Vagina (tissue), 2 donors: ENCODE measurements around the gene MACROD2. TPM values are rescaled to one million over a fixed set of nuclear protein-coding genes. Genes with fewer than 3 reads are reported as not detected.

Source experiments
- DNase-seq, 2 donors: peaks; one replicate each; pipeline ENCODE4 v3.0.0-alpha.2; 2017; ENCODE audit errors: extremely low spot score in 2 of 2
- H3K27ac ChIP-seq: fragments of 200-600 bp; sonication (generic); one replicate; pipeline ENCODE4 v1.5.1; 2019
- H3K27me3 ChIP-seq: fragments of 200-600 bp; sonication (generic); one replicate; pipeline ENCODE4 v1.5.1; 2019
- H3K36me3 ChIP-seq, 2 donors: fragments of 200-600 bp; sonication (generic); one replicate each; pipeline ENCODE4 v1.5.1; 2017 to 2019
- H3K4me1 ChIP-seq: fragments of 200-600 bp; sonication (generic); one replicate; pipeline ENCODE4 v1.5.1; 2019
- H3K4me3 ChIP-seq, 2 donors: fragments of 200-600 bp; sonication (generic); 1 replicate in 1 of 2; 2 replicates in 1 of 2; pipeline ENCODE4 v1.5.1; 2016 to 2019
- H3K9me3 ChIP-seq: fragments of 200-600 bp; sonication (generic); one replicate; pipeline ENCODE4 v1.5.1; 2019
- CTCF ChIP-seq, 3 experiments: fragments of 450-650 bp in 2 of 3; fragments of 200-600 bp in 1 of 3; sonication (generic) in 1 of 3; IDR thresholded peaks; one replicate each; pipeline ENCODE4 v1.5.1; 2017 to 2019; ENCODE audit warnings: antibody characterized with exemption in 3 of 3, mild to moderate bottlenecking in 2 of 3, moderate library complexity in 2 of 3
- POLR2A ChIP-seq, 2 donors: fragments of 450-650 bp; IDR thresholded peaks; one replicate each; pipeline ENCODE4 v1.6.1; 2017; ENCODE audit warnings: antibody characterized with exemption in 2 of 2, mild to moderate bottlenecking in 2 of 2, moderate library complexity in 2 of 2
- POLR2AphosphoS5 ChIP-seq, 2 donors: sonication (generic); formaldehyde crosslinking; IDR thresholded peaks; one replicate each; pipeline ENCODE4 v1.9.0; 2017; ENCODE audit warnings: antibody characterized with exemption in 2 of 2, mild to moderate bottlenecking in 2 of 2, low read depth in 1 of 2; ENCODE audit not compliant: insufficient read depth in 1 of 2
- intact Hi-C: fragments of 100-400 bp; cut with DNase I; formaldehyde crosslinking; loops from one replicate; pipeline ENCODE4 v1.15.1; 2023
- total RNA-seq: library from RNA; depleted of rRNA; stranded (reverse); fragments of >200 nt; gene quantifications from one replicate; pipeline ENCODE4 v1.2.3, GENCODE V29; 2016

MACROD2 gene
- total RNA-seq, 1 donor from 2014 or later: 12.5 TPM

- DNase-seq: no peak
- H3K27me3 ChIP-seq: no peaks in the 10 kb centered on the region
- H3K36me3 ChIP-seq: no peaks in the 10 kb centered on the region
- no peaks in the 10 kb centered on the region for H3K4me1 ChIP-seq
- no peak overlapping the region for H3K27ac ChIP-seq
- H3K9me3 ChIP-seq: no peaks in the 10 kb centered on the region
- intact Hi-C loops: no loop called here
- H3K4me3 ChIP-seq: no peak overlapping the region
- TF ChIP-seq CTCF (IDR thresholded peaks at IDR 0.05): no peak
- no peak for TF ChIP-seq POLR2A (IDR thresholded peaks at IDR 0.05)
- no peak for TF ChIP-seq POLR2AphosphoS5 (IDR thresholded peaks at IDR 0.05; ENCODE audit: insufficient read depth in 1 of 2, low read depth in 1 of 2)
Observed at GRCh38 chr20:15482525-15482924, 1487.2 kb downstream of the MACROD2 start.

- H3K4me1 ChIP-seq: no peaks in the 10 kb centered on the region
- H3K36me3 ChIP-seq: no peaks in the 10 kb centered on the region
- no peak overlapping the region for H3K4me3 ChIP-seq
- H3K27me3 ChIP-seq: no peaks in the 10 kb centered on the region
- H3K27ac ChIP-seq: no peak overlapping the region
- DNase-seq: no peak
- intact Hi-C loops: no loop called here
- TF ChIP-seq POLR2A (IDR thresholded peaks at IDR 0.05) (no peak), CTCF (IDR thresholded peaks at IDR 0.05) (no peak), POLR2AphosphoS5 (IDR thresholded peaks at IDR 0.05; ENCODE audit: insufficient read depth in 1 of 2, low read depth in 1 of 2) (no peak)
- H3K9me3 ChIP-seq: no peaks in the 10 kb centered on the region
Observed at GRCh38 chr20:15485519-15485918, 1490.2 kb downstream of the MACROD2 start.

- H3K9me3 ChIP-seq: no peaks in the 10 kb centered on the region
- H3K4me3 ChIP-seq: no peak overlapping the region
- TF ChIP-seq POLR2AphosphoS5 (IDR thresholded peaks at IDR 0.05; ENCODE audit: insufficient read depth in 1 of 2, low read depth in 1 of 2): no peak
- no peak for TF ChIP-seq CTCF (IDR thresholded peaks at IDR 0.05)
- TF ChIP-seq POLR2A (IDR thresholded peaks at IDR 0.05): no peak
- no peaks in the 10 kb centered on the region for H3K4me1 ChIP-seq
- no peaks in the 10 kb centered on the region for H3K36me3 ChIP-seq
- intact Hi-C loops: no loop called here
- peak in 1 of 2 donors; percentile 18 for DNase-seq
- H3K27me3 ChIP-seq: no peaks in the 10 kb centered on the region
- no peak overlapping the region for H3K27ac ChIP-seq
Observed at GRCh38 chr20:15487030-15487429, 1491.7 kb downstream of the MACROD2 start.

- DNase-seq: peak in 1 of 2 donors; percentile 58
- TF ChIP-seq CTCF (IDR thresholded peaks at IDR 0.05) (no peak), POLR2AphosphoS5 (IDR thresholded peaks at IDR 0.05; ENCODE audit: insufficient read depth in 1 of 2, low read depth in 1 of 2) (no peak), POLR2A (IDR thresholded peaks at IDR 0.05) (no peak)
- intact Hi-C loops: no loop called here
- Histone ChIP-seq H3K4me3 (no peak overlapping the region), H3K4me1 (no peaks in the 10 kb centered on the region), H3K27me3 (no peaks in the 10 kb centered on the region), H3K9me3 (no peaks in the 10 kb centered on the region), H3K27ac (no peak overlapping the region), H3K36me3 (no peaks in the 10 kb centered on the region)
Observed at GRCh38 chr20:15487682-15488081, 1492.4 kb downstream of the MACROD2 start.

- no peaks in the 10 kb centered on the region for H3K4me1 ChIP-seq
- H3K27me3 ChIP-seq: no peaks in the 10 kb centered on the region
- intact Hi-C loops: no loop called here
- H3K4me3 ChIP-seq: no peak overlapping the region
- TF ChIP-seq POLR2A (IDR thresholded peaks at IDR 0.05) (no peak), POLR2AphosphoS5 (IDR thresholded peaks at IDR 0.05; ENCODE audit: insufficient read depth in 1 of 2, low read depth in 1 of 2) (no peak), CTCF (IDR thresholded peaks at IDR 0.05) (no peak)
- DNase-seq: no peak
- H3K9me3 ChIP-seq: no peaks in the 10 kb centered on the region
- no peak overlapping the region for H3K27ac ChIP-seq
- H3K36me3 ChIP-seq: no peaks in the 10 kb centered on the region
Observed at GRCh38 chr20:15491575-15491974, 1496.3 kb downstream of the MACROD2 start.
